NCI-H1930 (cell line): Measurements from ENCODE around the gene ALPG.

Experiments
- DNase-seq, 2 experiments: peaks; one replicate each; lab custom pipeline; 2025; lab: John Stamatoyannopoulos, UW

Gene ALPG

DNA sequence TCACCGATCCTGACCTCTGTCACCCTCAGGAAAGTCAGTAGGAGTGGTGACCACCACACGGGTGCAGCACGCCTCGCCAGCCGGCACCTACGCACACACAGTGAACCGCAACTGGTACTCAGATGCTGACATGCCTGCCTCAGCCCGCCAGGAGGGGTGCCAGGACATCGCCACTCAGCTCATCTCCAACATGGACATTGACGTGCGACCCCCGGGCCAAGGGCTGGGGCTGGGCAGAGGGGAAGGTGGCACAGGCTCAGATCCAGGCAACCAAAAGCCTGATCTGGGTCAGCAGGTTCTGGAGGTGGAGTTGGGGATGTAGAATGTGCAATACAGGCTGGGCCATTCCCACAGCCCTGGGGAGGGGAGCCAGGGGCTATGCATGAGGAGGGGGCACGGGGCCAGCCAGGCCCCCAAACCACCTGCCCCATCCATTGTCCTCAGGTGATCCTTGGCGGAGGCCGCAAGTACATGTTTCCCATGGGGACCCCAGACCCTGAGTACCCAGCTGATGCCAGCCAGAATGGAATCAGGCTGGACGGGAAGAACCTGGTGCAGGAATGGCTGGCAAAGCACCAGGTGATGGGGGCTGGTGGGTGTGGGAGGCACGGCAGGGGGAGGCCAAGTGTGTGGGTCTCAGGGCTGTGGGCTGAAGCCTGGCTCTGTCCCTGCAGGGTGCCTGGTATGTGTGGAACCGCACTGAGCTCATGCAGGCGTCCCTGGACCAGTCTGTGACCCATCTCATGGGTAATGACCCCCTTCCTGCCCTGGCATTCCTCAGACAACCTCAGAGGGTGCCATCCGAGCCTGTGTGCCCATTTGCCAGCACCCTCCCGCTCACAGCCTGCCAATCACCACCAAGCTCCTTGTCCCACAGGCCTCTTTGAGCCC is 50.7 kb downstream of the ALPG start:
- no peak for DNase-seq

DNA sequence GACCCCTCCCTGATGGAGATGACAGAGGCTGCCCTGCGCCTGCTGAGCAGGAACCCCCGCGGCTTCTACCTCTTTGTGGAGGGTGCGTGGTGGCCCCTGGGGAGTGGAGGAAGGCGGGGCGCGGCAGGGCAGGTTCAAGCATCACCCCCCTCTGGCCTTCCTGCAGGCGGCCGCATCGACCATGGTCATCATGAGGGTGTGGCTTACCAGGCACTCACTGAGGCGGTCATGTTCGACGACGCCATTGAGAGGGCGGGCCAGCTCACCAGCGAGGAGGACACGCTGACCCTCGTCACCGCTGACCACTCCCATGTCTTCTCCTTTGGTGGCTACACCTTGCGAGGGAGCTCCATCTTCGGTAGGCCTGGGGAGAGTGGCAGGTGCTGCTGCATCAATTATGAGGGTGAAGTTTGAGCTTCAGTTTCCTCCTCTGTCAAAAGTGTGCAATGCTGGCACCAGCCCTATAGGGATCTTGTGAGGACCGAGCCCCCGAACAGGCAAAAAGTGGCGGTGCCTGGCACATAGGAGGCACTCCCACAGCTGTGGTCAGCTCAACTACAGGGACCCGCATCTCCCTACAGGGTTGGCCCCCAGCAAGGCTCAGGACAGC is 51.5 kb downstream of the ALPG start:
- DNase-seq: no peak

DNA sequence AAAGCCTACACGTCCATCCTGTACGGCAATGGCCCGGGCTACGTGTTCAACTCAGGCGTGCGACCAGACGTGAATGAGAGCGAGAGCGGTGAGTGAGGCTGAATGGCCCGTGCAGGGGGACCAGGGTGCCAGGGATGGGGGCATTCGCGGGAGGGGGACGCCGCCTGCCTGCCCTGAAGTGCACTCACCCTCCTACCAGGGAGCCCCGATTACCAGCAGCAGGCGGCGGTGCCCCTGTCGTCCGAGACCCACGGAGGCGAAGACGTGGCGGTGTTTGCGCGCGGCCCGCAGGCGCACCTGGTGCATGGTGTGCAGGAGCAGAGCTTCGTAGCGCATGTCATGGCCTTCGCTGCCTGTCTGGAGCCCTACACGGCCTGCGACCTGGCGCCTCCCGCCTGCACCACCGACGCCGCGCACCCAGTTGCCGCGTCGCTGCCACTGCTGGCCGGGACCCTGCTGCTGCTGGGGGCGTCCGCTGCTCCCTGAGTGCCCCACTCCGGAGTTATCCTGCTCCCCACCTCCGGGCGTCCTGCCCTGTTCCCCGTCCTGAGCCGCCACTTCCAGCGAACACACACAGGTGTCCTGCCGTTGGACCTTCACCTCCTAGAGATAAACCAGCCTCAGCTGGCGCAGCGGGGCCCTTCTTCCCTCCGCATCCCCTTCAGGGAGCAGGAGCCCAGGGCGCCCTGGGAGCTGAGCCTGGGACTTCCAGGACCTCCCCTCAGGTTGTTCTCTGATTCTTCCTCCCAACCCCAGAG is 52.2 kb downstream of the ALPG start:
- DNase-seq: no peak

DNA sequence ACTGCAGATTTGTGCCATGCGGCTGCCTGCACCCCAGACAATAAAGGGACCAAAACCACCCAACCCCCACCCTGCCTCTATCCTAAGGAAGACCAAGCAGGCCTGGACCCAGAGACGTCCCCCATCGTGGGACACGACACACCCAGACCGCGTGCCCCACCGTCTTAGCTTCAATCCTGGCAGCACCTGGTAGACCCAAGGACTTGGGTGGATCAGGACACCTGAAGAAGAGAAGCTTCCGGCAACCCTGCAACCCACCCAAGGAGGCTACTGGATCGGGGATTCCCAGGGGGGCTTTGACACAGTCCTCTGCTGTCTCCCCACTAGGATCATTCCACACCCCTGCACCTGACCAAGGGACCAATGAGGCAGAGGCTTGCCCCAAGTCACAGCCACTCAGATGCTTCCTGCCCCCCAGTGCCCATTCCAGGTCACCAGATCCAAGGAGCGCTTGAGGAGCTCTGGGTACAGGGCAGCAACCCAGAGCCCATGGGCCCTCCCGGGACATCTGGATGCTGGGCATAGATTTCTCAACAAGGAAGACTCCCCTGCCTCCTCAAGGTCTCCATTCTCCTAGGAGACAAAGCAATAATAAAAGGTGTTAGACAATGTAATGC is 52.9 kb downstream of the ALPG start:
- DNase-seq: no peak

DNA sequence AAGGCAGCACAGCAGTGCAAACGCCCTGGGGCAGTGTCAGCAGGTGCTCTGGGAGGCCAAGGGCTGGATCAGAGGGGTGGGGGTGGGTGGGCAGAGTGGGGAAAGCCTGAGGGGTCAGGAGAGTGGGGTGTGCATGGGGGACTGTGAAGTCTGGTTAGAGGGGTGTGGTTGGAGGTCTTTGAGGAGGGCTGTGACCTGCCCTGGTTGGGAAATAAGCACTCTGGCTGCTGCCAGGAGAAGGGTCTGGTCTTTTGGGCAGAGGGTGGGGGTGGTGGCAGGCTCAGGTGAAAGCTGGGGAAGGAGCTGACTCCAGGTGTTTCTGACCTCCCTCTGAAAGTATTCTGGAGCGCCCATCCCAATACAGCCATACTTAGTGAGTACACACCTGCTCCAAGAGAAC is 53.5 kb downstream of the ALPG start:
- DNase-seq: no peak
